ENCODE results near the gene KAT8. TPM values are rescaled to one million over a fixed set of nuclear protein-coding genes. Genes with fewer than 3 reads are reported as not detected.

KAT8 gene
- total and polyA plus RNA-seq, 9 of the 15 experiments (the other 6 are each of a cell fraction or from before 2014, with no cell fraction given), result 10.0 to 98.5 (median 76.4) TPM

DNA sequence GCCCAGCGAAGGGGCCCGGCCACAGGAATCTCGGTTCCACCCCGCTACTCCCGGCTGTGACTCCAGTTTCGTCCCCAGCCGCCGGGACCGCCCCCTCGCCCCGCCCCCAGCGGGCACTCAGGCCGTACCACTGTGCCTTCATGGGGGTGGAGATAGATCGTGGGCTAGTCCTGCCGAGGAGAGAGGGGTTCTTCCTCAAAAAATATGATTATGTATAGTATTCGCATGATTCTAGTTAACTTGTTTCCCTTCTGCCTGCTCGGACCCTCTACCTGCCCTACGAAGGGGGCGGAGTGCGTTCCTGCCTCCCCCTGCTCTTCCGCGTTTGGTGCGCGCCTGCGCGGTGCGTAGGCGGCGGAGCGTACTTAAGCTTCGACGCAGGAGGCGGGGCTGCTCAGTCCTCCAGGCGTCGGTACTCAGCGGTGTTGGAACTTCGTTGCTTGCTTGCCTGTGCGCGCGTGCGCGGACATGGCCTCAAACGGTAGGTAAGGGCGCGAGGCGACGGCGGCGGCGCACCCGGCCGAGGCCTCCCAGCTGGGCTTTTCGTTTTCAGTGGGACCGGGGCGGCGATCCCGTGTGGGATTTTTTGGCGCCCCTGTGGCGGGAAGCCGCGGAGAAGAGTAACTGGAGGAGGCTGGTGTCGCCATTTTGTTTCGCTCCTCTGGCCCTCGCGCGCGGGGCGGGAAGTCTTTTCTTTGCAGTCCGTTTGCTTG, 62.4 kb downstream of the KAT8 start, which contains the start of gene FUS (continued):
- TF ChIP-seq, protein P1, sequence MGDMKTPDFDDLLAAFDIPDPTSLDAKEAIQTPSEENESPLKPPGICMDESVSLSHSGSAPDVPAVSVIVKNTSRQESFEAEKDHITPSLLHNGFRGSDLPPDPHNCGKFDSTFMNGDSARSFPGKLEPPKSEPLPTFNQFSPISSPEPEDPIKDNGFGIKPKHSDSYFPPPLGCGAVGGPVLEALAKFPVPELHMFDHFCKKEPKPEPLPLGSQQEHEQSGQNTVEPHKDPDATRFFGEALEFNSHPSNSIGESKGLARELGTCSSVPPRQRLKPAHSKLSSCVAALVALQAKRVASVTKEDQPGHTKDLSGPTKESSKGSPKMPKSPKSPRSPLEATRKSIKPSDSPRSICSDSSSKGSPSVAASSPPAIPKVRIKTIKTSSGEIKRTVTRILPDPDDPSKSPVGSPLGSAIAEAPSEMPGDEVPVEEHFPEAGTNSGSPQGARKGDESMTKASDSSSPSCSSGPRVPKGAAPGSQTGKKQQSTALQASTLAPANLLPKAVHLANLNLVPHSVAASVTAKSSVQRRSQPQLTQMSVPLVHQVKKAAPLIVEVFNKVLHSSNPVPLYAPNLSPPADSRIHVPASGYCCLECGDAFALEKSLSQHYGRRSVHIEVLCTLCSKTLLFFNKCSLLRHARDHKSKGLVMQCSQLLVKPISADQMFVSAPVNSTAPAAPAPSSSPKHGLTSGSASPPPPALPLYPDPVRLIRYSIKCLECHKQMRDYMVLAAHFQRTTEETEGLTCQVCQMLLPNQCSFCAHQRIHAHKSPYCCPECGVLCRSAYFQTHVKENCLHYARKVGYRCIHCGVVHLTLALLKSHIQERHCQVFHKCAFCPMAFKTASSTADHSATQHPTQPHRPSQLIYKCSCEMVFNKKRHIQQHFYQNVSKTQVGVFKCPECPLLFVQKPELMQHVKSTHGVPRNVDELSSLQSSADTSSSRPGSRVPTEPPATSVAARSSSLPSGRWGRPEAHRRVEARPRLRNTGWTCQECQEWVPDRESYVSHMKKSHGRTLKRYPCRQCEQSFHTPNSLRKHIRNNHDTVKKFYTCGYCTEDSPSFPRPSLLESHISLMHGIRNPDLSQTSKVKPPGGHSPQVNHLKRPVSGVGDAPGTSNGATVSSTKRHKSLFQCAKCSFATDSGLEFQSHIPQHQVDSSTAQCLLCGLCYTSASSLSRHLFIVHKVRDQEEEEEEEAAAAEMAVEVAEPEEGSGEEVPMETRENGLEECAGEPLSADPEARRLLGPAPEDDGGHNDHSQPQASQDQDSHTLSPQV (IDR thresholded peaks at IDR 0.05), result no peak; the same call in 1 of the 2 replicates
- no peak; the same call in none of the 2 replicates for TF ChIP-seq ARID1B (IDR thresholded peaks at IDR 0.05)
- peak; percentile 99 for TF ChIP-seq TAF9B (IDR thresholded peaks at IDR 0.05; ENCODE audit: partially characterized antibody)
- TF ChIP-seq NCOA2 (IDR thresholded peaks at IDR 0.05; ENCODE audit: partially characterized antibody in 2 of 2), result no peak
- TF ChIP-seq ZBED1 (IDR thresholded peaks at IDR 0.05), result no peak
- no peak for TF ChIP-seq USF2 (CRISPR knock-in tag; IDR thresholded peaks at IDR 0.05)
- TF ChIP-seq, protein P2, sequence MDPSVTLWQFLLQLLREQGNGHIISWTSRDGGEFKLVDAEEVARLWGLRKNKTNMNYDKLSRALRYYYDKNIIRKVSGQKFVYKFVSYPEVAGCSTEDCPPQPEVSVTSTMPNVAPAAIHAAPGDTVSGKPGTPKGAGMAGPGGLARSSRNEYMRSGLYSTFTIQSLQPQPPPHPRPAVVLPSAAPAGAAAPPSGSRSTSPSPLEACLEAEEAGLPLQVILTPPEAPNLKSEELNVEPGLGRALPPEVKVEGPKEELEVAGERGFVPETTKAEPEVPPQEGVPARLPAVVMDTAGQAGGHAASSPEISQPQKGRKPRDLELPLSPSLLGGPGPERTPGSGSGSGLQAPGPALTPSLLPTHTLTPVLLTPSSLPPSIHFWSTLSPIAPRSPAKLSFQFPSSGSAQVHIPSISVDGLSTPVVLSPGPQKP (CRISPR knock-in tag; IDR thresholded peaks at IDR 0.05), result no peak
- TF ChIP-seq, protein P3, sequence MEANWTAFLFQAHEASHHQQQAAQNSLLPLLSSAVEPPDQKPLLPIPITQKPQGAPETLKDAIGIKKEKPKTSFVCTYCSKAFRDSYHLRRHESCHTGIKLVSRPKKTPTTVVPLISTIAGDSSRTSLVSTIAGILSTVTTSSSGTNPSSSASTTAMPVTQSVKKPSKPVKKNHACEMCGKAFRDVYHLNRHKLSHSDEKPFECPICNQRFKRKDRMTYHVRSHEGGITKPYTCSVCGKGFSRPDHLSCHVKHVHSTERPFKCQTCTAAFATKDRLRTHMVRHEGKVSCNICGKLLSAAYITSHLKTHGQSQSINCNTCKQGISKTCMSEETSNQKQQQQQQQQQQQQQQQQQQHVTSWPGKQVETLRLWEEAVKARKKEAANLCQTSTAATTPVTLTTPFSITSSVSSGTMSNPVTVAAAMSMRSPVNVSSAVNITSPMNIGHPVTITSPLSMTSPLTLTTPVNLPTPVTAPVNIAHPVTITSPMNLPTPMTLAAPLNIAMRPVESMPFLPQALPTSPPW (CRISPR knock-in tag; IDR thresholded peaks at IDR 0.05), result peak; percentile 92
- TF ChIP-seq E2F4 (CRISPR knock-in tag; IDR thresholded peaks at IDR 0.05; ENCODE audit: low read depth), result peak; percentile 83; the same call in 1 of the 2 replicates
- no peak; the same call in 1 of the 2 replicates for TF ChIP-seq CGGBP1 (CRISPR knock-in tag; IDR thresholded peaks at IDR 0.05)
- 0 out of 2 replicates have a peak, but pooled peaks have one; percentile 63 for TF ChIP-seq TCF7 (IDR thresholded peaks at IDR 0.05; ENCODE audit: borderline replicate concordance)
- peak; percentile 74; the same call in 1 of the 2 replicates for TF ChIP-seq E2F1 (CRISPR knock-in tag; IDR thresholded peaks at IDR 0.05)
- peak; percentile 59 to 72 for TF ChIP-seq HDAC1 (IDR thresholded peaks at IDR 0.05)
- peak; percentile 33; the same call in 1 of the 2 replicates for TF ChIP-seq ZBTB7A (IDR thresholded peaks at IDR 0.05; ENCODE audit: borderline replicate concordance, control insufficient read depth, low read depth, low read length)
- TF ChIP-seq LARP7 (IDR thresholded peaks at IDR 0.05), result 0 out of 2 replicates have a peak, but pooled peaks have one; percentile 22
- no peak for TF ChIP-seq ZNF507 (tag; conservative IDR thresholded peaks at IDR 0.05)
